GM19023 (cell line): ENCODE measurements around the gene GOPC.
"Not testable (repeated sequence)": the region's sequence is repeated elsewhere in the genome, so short reads cannot be mapped to it uniquely, and the experiment has no call there.

Experiments used
- ATAC-seq: cut with Tn5 transposase; IDR thresholded peaks from one replicate; pipeline ENCODE4 v1.9.1; 2021; ENCODE audit warnings: mild to moderate bottlenecking, moderate library complexity; ENCODE audit not compliant: unreplicated experiment

Gene GOPC

DNA sequence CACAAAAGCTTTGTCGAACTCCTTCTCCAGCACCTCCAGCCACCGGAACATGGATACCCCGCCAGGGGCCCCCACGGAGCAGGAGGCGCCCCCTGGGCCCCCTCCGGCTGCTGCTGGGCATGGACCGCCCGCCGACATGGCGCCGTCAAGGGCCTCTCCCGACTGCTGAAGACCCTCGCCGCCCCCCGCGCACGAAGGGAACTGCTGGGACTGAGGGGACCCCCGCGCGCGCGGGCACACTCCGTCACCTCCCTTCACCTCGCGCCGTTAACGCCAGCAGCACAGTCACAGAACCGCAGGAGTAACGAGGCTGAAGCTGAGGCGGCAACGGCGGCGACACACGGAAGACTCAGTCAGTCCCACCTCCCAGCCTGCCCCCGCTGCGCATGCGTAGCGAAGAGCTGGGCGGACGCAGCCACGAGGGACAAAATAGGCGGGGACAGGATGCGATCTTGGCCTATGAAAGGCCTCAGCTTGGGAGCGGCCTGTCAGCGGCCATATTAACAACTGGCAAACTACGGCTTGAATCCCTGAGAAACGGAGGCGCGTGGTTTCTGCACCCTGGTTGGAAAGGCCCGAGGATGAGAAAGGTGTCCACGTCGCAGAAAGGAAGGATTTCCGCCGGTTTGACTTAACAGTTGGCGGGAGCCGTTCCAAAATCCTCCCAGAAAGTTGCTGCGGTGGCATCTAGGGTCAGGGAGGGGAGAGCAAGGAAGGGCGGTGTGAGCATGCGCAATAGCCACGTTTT is at the start of gene GOPC:
GOPC (minus strand) TSS at position 361 of the 748 bp plus-strand sequence; CDS start at position 138, 223 bp downstream.
- peak; percentile 93 for ATAC-seq

DNA sequence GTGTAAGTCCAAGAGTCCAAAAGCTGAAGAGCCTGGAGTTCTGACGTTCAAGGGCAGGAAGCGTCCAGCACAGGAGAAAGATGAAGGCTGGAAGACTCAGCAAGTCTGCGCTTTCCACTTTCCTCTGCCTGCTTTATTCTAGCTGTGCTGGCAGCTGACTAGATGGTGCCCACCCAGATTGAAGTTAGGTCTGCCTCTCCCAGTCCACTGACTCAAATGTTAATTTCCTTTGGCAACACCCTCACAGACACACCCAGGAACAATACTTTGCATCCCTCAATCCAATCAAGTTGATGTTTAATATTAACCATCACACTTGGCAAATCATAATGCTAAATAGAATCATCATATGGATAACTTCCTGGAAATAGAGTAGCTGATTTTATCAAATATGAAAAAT is 49.7 kb upstream of the GOPC start:
- ATAC-seq = not testable (repeated sequence)

DNA sequence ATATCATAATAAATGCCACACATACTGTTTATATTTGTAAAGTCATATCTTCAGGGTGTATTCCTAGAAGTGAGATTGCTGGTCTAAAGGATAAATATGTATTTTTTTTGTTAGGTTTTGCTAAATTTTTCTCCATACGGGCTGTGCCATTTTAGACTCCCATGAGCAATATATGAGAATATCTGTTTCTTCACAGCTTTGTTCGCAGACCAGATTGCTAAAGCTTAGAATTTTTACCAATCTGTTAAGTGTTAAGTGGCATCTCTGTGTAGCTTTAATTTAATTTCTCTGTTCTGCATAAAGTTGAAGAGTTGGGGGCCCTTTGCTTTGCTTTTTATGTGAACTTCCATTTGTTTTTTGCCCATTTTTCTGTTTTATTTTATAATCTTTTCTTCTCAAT is 40.7 kb upstream of the GOPC start:
- no peak for ATAC-seq

DNA sequence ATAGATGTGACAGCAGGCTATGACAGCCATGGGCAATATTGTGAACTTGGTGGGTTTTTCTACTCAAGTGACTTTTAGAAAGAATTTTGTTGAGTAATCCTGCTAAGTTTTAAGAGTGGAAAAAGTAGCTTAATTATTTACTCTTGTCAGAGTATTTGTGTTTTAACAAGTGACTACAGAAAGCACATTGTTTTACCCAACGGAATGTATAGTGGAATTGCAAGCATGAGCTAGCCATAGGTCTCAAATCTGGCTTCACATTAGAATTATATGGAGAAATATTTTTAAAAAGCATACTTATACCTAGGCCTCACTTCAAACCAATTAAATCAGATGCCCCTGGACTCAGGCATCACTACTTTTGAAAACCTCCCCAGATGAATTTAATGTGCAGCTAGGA is 35.5 kb upstream of the GOPC start:
- ATAC-seq = no peak

DNA sequence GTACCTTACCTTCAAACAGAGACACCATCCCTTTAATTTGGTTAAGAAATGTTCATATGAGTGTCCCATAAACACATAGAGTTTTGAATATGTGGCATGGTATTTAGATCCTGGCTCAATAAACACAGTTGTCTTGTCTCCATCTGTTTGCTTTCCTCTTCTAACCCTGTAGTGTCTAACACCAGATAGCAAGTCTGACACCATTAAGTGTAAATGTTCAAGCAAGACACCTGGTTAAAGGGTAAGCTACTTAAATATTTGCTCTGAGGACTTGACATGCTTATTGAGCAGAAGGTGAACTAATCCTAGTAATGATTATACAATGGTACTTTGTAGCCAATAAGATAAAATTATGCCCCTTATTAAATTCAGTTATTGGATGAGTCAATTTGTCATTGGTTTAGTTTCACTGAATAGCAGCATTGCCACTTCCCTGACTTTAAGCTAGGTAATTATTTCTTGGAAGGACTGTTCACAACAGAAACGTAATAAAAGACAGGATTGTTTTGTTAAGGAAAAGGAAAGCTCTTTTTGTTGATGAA is 26.9 kb upstream of the GOPC start:
- no peak for ATAC-seq

DNA sequence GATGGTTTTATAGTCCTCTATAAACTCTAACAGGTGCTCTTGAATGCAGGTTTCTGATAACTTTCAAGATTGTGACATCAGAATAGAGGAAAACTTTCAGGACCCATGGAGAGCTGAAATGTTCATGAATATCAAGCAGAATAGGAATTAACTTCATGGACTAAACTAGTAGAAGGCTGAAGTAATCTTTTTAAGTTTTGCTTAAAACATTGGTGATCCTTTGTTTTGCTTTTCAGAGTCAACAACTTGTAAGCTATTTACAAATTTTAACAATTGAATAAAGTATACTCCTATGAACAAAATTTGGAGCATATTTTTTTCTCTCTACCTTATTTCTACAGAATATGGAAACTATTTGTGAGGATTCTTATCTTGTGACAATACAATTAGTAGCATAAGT is 25.2 kb upstream of the GOPC start:
- ATAC-seq = no peak

DNA sequence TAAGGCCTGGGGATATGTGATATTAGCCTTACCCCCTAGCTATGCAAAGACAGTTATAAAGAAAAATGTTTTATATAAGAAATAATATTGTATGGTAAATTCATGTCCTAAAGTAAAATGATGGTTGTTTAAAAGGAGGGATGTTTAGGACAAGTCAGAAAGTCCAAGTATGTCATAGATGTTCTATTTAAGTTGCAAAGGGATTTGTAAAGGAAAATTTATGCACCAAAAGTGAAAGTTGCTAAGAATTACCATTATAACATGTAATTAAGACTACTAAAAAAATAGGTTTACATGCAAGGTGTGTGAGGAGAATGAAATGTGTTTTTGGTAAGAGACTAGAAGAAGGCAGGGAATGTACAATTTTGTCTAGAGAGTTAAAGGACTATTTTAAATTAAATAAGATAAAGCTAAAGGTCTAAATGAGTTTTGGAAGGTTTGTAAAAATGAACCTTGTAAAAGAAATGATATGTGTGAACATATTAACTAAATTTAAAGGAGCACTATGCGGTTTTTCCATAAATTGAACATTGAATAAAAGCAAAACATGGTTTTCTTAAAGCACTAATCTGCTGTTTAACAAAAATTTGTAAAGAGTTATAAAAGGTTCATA is 22.7 kb upstream of the GOPC start:
- no peak for ATAC-seq

DNA sequence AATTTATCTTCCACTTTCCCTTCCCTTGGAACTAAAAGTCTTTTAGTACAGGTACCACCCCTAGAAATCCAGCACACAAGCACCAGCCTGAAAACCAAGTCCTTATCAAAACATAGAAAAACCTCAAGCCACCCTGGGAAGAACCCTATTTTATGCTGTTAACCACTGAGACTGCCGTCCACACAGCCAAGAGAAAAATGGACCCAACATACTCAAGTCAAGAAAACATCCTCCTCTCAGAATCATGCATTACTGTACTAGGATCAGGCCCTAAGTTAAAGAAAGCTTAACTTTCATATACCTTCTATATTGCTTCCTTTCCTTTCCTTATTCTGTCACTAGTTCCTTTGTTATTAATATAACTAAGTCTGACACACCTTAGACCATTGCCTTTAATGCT is 16.9 kb upstream of the GOPC start:
- no peak for ATAC-seq

DNA sequence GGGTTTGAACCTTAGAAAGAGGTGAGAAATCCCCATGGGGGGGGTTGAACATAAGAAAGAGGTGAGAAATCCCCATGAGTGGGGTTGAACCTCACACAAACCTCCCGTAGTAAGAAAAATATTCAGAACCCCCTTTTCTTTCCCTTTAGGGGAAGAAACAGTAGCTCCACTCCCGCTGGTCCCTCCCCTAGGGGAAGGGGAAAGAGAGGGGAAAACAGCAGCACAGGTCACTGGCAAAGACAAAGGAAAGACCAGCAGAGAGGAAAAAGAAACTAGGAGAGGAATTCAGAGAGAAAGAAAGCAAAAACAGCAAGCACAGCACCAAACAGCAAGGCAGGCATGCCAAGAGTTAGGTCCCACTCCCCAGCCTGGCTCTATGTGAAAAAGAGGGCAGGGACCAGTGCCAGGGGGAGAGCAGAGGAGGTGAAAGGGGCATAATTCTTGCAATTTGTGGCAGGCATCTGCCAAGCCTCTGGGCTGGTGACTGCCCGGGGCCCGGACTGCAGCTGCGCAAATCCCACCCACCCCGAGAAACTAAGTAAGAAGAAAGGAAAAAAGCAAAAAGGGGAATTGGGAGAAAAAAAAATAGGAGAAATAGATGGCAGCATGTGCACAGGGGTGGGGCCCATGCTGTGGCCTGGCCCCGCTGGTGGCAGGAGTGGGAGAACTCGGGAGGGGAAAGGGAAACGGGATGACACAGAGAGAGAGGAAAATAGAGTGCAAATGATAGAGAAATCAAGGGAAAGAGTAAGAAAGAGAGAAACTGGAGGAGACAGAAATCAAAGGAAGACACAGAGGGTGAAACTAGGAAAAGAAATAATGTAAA is 15.1 kb upstream of the GOPC start:
- ATAC-seq = no peak

DNA sequence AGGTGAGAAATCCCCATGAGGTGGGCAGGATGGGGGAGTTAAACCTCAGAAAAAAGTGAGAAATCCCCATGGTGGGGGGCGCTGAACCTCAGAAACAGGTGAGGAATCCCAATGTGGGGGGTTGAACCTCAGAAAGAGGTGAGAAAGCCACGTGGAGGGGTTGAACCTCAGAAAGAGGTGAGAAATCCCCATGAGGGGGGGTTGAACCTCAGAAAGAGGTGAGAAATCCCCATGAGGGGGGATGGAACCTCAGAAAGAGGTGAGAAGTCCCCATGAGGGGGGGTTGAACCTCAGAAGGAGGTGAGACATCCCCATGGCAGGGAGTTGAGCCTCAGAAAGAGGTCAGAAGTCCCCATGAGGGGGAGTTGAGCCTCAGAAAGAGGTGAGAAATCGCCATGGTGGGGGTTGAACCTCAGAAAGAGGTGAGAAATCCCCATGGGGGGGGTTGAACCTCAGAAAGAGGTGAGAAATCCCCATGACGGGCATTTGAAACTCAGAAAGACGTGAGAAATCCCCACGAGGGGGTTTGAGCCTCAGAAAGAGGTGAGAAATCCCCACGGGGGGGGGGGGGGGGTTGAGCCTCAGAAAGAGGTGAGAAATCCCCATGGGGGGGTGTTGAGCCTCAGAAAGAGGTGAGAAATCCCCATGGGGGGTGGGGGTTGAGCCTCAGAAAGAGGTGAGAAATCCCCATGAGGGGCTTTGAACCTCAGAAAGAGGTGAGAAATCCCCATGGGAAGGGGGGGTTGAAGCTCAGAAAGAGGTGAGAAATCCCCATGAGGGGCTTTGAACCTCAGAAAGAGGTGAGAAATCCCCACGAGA is 14.3 kb upstream of the GOPC start:
- ATAC-seq = no peak

DNA sequence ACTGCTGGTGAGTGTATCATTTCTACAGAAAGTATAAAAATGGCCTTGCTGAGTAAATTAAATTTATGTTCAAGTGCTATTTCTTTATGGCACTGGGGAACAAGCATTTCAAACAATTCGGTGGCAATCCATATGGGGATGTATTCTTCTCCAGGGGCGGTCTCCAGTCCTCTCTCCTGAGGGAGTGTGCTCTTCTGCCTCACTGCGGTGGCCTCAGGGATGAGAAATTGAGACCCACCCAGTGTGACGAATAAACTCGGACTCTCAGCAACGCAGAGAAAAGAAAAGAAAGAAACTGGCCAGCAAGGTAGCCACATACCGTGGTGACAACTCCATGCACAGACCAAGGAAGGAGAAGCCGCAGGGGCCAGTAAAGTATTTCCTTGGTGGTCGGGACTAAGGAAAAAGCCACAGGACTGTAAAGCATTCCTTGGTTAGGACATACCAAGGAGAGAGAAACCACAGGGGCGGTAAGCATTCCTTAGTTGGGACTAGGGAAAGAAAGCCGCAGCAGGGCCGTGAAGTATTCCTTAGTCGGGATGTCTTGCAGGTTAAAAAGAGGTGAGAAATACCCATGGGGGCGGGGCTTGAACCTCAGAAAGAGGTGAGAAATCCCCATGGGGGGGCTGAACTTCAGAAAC is 13.6 kb upstream of the GOPC start:
- ATAC-seq = no peak

DNA sequence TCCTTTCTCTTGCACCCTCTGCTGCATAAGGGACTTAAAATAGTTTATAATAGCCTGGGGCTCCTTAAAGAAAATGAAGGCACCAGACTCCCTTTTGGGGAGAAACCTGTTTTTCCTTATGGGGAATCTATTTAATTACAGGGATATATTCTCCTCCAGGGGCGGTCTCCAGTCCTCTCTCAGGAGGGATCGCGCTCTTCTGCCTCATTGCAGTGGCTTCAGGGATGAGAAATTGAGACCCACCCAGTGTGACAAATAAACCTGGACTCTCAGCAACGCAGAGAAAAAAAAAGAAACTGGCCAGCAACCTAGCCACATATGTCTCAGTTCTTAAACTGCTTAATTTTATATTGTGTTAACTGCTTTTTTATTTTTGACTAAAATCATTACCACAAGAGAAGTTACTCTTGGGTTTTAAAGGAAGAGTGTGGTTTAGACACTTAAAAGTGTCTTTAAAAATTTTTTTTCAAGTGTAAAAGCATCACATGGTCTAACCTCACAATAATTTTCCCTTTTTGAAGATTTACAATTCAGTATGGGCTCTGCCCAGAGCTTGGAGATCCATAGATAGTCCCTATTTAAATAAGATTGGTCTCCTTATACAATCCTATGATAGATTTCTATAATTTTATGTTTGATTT is 11.7 kb upstream of the GOPC start:
- no peak for ATAC-seq

DNA sequence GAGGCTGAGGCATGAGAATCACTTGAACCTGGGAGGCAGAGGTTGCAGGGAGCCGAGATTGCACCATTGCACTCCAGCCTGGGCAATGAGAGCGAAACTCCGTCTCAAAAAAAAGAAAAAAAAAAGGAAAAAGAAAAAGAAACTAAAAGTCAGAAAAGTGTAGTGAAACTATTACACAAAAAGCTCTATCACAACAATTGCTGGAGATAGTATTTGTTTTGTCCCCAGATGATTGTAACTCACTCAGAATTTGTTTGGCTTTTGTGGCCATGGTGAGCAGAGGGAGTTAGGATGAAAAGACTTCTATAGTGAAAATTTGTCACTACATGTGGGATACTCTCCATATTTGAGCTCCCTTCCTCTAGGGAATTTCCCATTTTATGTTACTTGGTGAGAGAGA is 5.2 kb upstream of the GOPC start:
- ATAC-seq = no peak

DNA sequence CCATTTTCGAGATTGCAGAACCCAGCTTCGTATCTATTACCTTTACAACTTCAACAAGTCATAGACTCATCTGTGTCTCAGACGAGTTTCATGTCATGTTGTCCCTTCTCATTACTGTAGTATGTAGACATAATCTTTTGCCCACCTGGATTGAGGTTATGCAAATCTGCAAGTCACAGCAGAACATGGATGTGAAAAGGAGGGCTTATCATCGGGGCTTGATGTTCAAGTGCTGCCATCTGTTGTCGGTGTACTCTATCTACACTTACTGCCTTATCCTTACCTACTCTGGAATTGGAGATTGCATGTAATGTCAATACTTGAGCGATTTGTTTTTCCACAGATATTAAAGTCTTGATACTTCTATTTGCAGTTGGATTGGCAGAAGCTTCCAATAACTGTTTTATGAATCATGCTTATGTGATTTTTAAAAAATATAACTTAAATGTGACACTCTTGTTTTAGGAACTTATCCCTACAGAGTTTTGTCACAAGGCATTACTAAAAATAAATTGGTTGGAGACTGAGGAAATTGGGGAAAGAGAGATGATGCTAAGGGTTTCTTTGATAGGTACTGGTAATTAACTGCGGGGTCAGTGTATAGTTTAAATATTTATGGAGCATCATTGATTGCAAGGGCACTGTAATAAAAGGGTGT is 3.0 kb upstream of the GOPC start:
- peak; percentile 30 for ATAC-seq

DNA sequence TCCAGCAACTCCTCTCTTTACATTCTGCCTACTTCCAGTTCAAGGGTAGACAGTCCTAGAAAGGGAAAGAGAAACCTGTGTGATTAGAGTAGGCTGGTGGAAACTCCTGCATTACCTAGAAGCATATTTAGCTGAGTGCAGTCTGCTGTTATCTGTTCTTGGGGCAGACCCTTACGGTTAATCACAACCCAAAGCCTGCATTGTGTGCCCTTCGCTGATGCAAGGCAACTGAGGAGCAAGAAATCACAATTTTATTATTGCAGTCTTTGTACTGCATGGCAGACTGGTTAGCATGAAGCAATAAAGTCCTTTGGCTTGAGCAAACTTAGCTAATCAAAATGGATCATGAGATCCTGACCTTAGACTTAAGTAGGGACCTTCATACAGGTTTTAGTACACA is 1.5 kb upstream of the GOPC start:
- ATAC-seq = no peak

DNA sequence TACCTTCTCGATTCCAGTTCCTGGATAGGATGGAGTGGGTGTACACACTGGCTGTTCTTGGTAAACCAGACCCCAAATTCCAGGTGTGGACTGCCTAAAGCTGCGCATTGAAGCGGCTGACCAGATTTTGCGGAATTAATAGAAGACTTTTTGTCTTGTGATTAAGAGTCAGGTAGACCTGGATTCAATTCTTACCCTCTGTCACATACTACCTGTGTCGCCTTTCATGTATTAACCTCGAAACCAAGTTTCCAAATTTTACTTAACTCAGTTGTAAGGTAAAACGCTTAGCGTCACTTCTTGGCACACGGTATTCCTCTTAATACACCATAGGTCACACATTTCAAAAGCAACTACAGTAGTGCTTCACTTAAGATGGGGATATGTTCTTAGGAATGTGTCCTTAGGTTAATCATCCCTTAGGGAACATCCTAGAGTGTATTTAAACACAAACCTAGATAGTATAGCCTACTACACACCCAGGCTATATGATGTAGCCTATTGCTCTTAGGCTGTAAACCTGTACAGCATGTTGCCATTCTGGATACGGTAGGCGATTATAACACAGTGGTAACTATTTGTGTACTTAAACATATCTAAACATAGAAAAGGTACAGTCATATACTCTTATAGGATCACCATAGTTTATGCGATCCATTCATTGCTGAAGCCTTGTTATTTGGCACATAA is 733 bp upstream of the GOPC start:
- no peak for ATAC-seq

DNA sequence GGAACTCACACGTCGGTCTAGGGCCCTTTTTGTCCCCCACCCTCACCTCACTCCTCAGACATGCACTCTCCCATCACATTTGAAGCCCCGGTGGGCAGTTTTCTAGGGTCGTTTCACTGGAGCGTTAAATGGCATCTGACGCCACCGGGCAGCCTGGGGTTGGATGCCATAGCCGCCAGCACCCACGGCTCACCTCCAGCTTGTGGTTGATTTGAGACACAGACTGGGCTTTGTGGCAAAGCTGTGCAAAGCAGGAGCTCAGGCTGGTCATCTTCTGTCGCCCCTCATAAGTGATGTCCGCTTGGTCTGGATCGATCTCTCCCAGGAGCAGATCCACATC is 530 bp downstream of the GOPC start:
- peak; percentile 23 for ATAC-seq

DNA sequence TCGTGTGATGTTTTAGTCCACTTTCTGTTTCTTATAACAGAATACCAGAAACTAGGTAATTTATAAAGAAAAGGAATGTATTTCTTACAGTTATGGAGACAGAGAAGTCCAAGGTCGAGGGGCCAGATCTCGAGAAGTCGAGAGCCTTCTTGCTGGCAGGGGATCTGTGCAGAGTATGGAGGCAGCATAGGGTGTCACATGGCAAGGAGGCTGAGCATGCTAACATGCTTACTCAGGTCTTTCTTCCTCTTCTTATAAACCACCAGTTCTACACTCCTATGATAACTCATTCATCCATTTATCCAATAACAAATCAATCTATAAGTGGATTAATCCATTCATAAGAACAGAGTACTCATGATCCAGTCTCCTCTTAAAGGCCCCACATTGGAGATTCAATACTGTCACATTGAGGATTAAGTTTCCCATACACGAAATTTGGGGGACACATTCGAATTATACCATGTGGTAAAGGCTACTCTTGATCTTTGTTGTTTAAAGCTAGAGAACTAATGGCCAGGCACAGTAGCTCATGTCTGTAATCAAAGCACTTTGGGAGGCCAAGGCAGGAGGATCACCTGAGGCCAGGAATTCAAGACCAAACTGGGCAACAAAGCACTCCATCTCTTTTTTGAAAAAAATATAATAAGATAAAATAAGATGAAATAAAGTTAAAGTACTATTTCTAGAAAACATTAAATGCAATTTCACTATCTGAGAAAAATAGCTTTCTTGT is 2.1 kb downstream of the GOPC start:
- ATAC-seq = no peak
